Measurements from ENCODE around the gene GPR152.

GRCh38 chr11:67463186-67463585 lies 10.7 kb upstream of the GPR152 start:
- TF ChIP-seq CTCF (conservative IDR thresholded peaks at IDR 0.05; ENCODE audit: low read length): no peak
- TF ChIP-seq EZH2phosphoT487 (IDR thresholded peaks at IDR 0.05; ENCODE audit: borderline replicate concordance, low read depth, low read length): no peak
